Activated CD4-positive, CD25-positive, alpha-beta regulatory T cell treated with anti-CD3 and anti-CD28 coated beads, Interleukin-2, amount 50 U/mL, for 16 hours (primary cell): ENCODE measurements around the gene ARID3A.
"Not testable (repeated sequence)": the region's sequence is repeated elsewhere in the genome, so short reads cannot be mapped to it uniquely, and the experiment has no call there.

ENCODE experiments used
- DNase-seq: peaks from one replicate; pipeline ENCODE4 v3.0.0-alpha.2; 2020; ENCODE audit warnings: low read depth, low spot score

ARID3A gene

DNA sequence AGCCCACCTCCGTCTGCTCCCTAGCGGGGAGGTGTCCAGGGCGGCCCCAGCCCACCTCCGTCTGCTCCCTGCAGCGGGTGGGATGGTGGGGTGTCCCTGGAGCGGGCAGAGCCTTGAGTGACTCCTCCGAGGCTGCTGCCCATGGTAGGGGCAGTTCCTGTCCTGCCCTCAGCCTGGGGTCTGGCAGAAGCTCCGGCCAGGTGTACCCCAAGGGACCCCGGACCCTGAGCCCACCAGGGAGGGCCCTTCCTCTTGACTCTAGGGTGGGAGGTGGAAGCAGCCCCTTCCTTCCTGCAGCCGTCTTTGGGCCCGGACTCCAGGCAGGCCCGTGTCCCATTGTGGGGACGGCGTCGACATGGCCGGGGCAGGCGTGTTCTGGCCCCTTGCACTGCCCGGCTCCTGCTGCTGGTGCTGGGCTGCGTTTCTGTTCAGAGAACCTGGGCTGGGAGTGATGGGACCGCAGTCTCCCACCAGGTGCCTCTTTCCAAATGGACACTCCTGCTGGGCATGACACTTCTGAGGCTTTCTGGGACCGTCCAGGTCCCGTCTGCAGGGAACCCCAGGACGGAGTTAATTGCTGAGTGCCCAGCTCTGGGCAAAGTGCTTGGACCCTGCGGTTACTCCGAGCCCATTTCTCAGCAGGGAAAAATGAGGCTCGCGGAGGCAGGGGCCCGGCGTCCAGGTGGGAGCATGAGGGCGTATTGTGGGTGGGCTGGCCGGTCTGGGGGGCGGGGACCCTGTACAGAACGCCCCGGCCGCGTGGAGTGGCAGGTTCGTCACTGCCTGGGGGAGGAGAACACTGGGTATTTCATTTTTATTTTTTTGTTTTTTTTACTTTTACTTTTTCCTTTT lies 19.8 kb downstream of the ARID3A start:
- DNase-seq = no peak

DNA sequence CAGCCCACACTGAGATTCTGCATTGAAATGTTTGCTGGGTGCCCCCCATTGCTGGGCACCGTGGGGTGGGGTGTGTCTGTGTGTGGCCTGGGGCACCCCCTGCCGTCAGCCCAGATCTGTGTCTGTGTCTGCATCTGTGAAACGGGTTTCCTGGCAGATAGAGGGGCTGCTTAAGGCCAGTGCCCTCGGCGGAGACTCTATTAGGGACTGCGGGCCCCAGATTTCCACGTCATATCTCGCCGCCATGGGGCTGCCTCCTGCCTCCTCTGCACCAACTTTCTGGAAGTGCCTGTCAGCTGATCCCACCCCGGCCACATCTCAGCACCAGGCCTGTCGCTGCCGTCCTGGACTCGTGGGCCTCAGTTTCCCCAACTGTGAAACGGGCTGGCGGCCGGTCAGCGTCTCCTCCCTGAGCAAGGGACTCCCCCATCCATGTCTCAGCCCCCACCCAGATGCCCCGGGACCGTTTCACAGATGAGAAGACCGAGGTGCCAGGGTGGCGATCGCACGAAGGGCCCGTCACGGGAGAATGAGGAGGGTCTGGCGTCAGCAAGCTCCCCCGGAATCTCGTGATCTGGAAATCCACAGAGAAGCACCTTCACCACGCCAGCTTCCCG lies 21.4 kb downstream of the ARID3A start:
- no peak for DNase-seq

DNA sequence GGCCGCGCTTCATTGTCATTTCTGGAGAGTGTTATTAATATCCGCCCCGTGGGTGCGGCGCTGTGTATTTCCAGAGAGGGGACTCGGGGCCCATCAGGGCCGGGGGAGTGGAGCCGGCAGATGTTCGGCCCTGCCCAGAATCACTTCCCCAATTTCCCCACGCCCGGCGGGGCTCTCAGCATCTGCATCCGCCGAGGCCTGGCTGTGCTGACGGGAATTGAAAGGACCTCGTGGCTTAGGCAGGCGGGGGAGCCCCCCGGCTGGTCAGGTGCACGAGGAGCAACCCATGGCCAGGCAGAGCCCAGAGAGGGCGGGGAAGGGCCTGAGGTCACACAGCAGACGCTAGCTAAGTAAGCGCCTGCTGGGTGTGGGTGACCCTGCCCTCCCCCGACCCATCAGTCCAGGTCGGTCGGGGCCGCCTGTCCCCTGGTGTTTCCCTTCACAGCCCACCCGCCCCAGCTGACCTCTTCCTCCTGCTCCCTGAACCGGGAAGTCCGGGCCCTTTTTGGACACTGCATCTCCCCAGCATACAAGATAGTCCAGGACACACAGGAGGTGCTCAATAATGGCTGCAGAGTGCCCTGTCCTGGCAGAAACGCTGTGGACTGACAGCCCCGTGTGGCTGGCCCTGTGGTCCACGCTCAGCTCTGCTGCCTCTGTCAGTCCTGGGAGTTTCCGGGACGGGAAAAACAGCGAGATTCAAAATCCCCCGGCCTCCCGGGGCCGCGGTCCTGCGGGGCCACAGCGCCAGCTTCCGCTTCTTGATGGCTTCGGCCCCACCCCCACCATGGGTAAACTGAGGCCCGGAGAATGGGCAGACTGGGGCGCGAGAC lies 22.1 kb downstream of the ARID3A start:
- DNase-seq = no peak

DNA sequence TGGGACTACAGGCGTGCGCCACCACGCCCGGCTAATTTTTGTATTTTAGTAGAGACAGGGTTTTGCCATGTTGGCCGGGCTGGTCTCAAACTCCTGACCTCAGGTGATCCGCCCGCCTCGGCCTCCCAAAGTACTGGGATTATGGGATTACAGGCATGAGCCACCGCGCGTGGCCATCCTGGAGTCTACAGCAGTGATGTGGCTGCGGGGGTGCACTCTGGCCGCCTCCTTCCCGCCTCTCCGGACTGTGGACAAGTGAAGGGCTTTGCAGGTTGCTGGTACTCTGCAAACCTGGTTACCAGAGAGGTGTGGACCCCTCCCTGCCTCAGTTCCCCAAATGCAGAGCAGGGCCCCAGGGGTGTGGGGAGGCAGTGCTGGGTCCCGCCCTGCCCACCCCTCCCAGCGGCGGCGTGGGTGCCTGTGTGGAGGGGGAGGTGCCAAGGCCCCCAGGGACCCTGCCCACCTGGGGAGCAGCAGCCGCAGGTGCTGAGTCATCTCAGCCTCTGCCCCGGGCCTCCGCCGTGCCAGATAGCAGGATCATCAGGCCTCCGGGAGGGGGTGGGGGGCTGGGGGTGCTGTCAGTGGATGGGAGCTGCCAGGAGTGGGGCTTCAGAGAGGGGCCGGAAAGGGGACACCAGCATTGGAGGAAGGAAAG lies 23.1 kb downstream of the ARID3A start:
- no peak for DNase-seq

DNA sequence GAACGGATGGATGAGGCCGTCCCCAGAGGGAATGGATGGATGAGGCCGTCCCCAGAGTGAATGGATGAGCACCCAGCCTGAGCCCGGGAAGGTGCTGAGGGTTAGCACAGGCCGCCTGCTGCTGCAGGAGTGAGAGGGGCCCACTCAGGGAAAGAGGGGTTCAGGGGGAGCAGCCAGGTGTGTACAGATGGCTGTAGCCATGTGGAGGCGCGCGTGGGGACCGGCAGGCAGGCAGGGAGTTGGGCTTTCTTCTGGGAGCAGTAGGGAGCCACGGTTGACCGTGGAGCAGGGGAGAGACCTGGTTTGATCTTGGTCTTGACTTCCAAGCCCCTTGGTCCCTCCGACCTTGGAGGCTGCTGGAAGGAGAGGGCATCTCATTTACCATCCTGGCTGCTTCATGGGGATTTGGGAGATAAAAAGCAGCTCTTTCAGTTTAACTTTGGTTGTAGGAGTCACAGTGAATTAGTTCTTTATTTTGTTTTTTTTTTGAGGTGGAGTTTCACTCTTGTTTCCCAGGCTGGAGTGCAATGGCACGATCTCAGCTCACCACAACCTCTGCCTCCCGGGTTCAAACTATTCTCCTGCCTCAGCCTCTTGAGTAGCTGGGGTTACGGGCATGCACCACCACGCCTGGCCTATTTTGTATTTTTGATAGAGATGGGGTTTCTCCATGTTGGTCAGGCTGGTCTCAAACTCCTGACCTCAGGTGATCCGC lies 24.7 kb downstream of the ARID3A start:
- DNase-seq = no peak

DNA sequence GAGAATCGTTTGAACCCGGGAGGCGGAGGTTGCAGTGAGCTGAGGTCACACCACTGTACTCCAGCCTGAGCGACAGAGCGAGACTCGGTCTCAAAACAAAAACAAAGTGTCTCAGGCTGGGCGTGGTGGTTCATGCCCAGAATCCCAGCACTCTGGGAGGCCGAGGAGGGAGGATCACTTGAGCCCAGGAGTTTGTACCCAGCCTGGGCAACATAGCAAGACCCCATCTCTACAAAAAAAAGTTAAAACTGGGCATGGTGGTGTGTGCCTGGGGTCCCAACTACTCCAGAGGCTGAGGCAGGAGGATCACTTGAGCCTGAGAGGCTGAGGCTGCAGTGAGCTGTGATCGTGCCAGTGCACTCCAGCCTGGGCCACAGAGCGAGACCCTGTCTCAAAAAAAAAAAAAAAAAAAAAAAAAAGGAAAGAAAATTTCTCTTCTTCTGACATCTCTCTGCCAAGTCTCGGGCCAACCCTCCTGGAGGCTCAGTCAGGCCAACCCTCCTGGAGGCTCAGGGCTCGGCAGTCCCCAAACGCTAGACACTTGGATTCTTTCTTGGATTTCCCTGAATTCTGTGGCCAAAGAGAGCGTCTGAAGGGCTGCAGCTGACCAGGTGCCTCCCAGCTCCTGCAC lies 26.3 kb downstream of the ARID3A start:
- DNase-seq = no peak

DNA sequence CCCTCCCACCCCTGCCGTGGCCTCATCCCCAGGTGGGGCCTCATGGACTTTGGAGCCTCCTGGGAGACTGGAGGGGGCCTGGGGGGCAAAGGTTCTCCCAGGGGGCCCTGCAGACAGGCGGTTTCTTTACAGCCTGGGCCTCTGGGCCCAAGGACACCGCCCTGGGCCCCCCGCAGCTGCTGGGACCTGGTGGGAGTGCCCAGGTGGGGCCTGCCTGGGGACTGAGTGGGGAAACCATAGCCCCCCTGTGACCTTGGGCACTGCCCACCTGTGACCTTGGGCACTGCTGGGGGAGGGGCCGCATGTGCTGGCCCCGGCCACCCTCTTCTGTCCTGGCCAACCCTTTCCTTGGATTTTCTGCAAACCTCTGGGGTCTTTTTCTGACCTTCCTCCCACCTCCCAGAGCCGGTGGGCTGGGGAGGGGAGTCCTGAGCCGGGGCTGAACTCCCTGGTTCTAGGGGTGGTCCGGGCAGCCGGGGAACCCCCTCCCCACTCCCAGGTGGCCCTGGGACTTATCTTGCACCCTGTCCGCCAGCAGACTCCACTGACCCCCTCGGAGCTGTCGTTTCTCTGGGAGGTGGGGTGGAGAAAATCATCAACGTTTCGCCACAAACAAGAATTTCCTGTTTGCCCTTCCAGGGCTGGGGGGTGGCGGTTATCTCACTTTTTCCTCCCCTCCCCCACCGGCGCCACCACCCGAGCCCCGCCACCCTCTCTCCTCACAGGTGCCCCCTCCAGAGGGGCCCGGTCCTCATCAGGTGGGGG lies 27.0 kb downstream of the ARID3A start:
- DNase-seq = no peak

DNA sequence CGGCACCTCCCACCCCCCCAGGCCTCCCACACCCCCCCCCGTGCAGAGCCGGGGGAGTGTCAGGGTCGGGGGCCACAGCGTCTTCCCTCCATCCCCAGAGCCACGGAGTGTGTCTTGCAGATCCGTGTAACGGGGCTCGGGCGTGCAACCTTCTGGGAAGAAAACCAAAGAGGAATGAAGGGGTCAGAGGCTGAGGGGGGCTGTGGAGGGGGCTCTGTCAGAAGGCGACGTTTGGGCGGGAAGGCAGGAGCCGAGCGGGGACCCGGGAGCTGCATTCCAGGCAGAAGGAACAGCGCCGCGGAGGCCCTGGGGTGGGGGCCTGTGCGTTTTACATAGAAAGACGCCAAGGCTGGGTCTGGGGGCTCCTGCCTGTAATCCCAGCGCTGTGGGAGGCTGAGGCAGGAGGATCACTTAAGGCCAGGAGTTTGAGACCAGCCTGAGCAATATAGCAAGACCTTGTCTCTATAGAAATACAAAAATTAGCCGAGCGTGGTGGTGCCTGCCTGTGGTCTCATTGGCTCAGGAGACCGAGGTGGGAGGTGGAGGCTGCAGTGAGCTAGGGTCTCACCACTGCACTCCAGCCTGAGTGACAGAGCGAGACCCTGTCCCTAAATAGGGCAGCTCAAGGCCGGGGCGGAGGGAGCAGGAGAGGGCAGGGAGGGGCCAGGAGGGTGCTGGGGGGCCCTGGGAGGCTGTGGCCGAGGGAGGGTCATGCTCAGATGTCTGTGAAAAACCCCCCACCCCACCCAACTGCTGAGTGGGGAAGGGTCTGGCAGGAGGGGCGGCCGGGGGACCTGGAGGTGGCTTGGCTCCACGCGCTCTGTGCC lies 27.8 kb downstream of the ARID3A start:
- no peak for DNase-seq

DNA sequence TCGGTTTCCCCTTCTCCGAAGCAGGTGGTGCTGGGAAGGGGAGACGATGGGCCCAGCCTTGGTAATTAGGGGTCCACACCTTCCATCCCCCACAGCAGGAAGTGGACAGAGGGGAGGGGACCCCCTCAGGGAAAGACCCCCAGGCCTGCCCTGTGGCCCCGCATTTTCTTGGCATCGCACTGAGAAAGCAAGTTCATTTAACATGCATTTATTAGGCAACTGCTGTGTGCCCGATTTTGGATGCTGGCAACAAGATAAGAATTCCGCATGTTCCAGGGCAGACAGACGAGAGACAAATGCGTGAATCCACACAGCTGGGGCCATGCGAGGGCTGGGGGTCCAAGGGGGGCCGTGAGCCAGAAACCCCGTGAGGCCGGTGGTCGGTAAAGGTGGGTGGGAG lies 28.4 kb downstream of the ARID3A start:
- no peak for DNase-seq

DNA sequence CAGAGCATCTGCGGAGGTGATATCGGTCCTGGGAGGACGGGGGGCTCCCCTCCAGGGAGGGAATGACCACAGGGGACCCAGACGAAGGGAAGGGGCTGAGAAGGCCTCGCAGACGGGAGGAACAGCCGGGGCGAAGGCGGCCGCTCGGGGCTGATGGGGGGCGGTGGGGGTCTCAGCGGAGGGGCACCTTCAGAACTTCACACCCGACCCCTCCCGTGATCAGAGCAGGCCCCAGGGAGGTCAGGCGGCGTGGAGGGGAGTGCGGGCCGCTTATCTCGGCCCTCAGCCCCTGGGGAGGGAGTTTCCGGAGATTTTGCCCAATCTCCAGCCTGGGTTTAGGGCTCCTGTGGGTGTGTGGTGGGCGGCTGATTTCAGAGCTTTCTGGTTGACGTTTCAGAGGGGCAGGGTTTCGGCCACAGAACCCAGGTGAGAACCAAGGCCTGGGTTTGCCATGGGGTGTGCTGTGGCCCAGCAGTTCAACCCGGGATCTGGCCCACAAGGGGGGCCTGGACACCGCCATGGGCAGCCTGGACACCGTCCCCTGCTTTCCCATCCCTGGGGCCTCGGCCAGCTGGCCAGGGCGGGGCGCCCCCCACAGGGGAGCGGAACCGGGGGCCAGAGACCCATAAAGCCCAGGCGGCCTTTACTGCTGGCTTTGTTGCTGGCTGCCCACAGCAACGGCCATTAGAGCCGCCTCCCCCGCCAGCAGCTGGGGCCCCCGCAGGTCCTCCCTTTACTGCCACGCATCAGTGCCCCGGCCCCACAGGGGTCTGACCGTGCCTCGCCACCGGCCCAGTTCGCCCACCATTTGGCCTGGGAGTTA lies 29.0 kb downstream of the ARID3A start:
- DNase-seq = no peak

DNA sequence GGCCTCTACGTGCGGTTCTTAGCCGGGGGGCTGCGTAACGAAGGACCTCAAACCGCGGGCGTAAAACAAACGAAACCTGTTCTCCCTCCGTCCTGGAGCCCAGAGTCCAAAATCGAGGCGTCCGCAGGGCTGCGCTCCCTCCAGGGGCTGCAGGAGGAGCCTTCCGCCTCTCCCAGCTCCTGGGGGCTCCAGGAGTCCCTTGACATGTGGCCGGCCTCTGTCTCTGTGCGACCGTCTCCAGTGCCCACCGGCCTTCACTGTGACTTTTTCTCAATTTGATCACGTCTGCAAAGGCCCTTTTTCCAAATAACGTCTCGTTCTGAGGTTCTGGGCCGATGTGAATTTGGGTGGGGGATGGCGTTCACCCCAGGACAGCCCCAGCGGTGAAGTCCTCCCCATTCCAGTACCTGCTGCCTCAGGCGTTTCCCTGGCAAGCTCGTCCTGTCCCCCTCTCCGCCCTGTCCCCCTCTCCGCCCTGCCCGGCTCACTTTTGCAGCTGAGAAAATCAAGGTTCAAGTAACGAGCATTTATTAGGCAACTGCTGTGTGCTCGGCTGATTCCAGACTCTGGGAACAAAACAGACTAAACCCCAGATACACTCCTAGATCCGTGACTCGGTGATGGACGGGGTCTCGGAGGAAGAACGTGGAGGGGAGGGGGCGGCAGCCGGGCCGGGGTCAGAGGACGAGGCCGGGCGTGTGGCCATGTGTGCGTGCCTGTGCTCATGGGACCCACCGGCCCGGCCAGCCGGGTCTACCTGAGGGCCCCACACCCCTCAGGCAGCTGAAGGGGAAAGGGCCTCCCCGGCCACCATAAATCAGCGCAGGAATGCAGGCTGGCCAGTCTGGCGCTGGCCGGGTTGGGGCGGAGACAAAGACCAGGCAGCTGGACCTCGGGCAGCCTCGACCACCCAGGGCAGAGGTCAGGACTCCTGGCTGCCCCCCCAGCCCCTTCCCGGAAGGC lies 30.2 kb downstream of the ARID3A start:
- DNase-seq = no peak

DNA sequence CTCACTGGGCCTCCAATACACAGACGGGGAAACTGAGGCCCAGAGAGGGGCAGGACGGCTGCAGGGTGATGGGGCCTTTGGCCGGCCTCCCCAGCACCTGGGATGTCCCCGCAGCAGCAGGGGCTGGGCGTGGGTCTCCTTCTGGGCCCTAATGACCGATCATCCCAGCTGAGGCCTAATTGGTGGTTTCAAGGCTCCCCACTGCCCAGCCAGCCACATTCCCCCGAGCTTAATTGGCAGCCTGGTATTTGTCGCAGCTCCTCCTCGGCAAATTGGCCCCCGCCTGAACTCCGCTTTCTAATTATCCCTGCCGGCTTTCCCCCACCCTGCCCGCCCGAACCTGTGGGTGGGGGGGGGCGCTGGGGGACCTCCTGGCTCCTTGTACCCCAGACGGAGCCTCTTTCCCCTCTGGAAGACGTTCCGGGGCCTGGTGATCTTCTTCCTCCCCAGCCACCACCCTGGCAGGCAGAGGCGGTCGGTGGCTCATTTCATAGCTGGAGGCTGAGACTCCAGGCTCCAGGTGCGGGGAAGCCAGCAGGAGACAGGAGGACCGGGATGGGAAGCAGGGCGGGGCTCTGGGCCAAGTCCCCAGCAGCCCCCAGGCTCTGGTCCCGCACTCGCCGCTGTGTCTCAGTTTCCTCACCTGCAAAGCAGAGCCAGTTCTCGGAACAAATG lies 31.1 kb downstream of the ARID3A start:
- DNase-seq = no peak

DNA sequence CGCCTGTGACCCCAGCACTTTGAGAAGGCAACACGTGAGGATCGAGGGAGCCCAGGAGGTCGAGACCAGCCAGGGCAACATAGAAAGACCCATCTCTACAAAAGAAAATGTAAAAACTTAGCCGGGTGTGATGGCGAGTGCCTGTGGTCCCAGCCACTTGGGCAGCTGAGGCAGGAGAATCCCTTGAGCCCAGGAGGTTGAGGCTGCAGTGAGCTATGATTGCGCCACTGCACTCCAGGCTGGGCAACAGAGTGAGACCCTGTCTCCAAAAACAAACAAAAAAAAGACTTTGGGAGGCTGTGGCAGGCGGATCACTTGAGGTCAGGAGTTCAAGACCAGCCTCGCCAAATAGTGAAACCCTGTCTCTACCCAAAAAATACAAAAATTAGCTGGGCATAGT lies 31.7 kb downstream of the ARID3A start:
- DNase-seq = not testable (repeated sequence)

DNA sequence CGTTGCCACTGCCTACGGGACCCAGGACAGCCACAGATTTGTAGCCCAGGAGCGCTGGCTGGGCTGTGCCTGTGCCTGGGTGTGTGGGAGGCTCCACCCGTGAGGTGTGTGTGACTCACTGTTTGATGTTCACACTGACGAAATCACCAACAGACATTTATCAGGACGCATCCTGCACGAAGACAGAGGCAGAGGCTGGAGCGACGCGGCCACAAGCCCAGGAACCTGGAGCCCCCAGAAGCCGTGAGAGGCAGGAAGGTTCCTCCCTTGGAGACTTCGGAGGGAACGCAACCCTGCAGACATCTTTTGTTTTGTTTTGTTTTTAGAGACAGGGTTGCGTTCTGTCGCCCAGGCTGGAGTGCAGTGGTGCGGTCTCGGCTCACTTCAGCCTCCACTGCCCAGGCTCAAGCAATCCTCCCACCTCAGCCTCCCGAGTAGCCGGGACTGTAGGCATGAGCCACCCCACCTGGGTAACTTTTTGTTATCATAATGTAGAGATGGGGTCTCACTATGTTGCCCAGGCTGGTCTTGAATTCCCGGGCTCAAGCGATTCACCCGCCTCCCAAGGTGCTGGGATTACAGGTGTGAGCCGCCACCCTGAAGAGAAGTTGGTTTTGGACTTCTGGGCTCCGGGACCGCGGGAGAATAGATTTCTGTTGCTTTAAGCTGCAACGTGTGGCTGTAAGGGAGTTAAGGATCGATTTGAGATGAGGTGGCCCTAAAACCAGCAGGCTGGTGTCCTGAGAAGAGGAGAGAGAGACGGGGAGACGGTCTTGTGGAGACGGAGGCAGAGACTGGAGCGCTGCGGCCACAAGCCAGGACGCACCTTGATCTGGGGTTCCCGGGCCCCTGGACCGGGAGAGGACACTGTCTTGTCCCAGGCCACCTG lies 33.4 kb downstream of the ARID3A start:
- DNase-seq = no peak

DNA sequence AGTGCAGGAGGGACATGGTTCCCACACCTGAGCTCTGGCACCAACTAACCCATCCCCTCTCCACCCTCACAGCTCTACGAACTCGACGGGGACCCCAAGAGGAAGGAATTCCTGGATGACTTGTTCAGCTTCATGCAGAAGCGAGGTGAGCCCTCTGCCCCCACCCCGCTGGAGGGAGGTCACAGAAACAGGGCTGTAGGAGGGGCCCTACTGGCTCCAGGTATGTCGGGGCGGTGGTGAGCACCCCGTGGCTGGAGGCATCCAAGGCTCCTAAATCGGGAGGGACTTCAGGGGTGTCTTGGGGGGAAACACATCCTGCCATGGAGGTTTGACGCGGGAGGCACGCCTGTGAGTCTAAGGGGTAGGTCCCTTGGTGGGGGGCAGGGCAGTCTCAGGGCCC lies 34.2 kb downstream of the ARID3A start:
- DNase-seq = no peak

DNA sequence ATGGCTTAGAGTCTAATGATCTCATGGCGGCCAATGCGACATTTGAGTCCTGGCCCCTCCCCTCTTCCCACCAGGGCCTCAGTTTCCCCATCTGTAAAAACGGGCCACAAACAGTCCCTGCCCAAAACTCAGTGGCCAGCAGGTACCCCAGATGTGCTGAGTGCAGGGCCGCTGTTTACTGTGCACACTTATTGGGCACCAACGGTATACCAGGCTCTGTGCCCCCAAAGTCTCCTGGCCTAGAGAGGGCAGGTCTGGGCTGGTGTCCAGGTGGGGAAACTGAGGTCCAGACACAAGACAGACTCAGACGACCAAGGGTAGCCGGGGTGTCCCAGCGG lies 34.7 kb downstream of the ARID3A start:
- no peak for DNase-seq
